Esophagus muscularis mucosa (tissue), 4 donors: ENCODE results near the gene AQR.

Source experiments
- EP300 ChIP-seq: sonication (generic); formaldehyde crosslinking; IDR thresholded peaks from one replicate; pipeline ENCODE4 v1.6.1; 2017; ENCODE audit warnings: antibody characterized with exemption
- POLR2A ChIP-seq: fragments of 450-650 bp; IDR thresholded peaks from one replicate; pipeline ENCODE4 v1.6.1; 2017; ENCODE audit warnings: antibody characterized with exemption, moderate library complexity, mild to moderate bottlenecking, low read depth
- POLR2AphosphoS5 ChIP-seq, 2 donors: sonication (generic); formaldehyde crosslinking; IDR thresholded peaks; one replicate each; pipeline ENCODE4 v1.6.1; 2017; ENCODE audit warnings: antibody characterized with exemption in 2 of 2
- TF ChIP-seq, protein P1 (sequence below), 3 experiments: fragments of 200-600 bp in 2 of 3; fragments of 450-650 bp in 1 of 3; sonication (generic) in 2 of 3; IDR thresholded peaks; one replicate each; pipeline ENCODE4 v1.5.1; 2017 to 2019; ENCODE audit warnings: antibody characterized with exemption in 3 of 3, mild to moderate bottlenecking in 2 of 3, moderate library complexity in 1 of 3

DNA sequence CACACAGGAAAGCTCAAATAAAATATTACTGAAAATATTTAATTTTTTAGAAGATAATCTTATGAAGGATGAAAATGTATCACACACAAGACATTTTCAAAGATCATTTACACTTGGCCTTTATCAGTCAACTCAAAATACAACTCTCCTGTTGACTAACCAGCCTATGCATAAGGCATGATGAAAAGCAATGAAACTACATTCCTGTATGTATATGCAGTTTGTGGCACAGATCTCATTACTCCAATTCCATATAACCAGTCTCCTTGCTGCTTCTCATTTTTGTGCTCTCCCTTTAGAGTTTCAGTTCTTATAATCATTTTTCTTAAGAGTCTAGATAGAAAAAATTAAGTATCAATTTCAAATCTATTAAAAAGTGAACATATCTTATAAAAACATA is 25.8 kb downstream of the AQR start:
- TF ChIP-seq, protein P1, sequence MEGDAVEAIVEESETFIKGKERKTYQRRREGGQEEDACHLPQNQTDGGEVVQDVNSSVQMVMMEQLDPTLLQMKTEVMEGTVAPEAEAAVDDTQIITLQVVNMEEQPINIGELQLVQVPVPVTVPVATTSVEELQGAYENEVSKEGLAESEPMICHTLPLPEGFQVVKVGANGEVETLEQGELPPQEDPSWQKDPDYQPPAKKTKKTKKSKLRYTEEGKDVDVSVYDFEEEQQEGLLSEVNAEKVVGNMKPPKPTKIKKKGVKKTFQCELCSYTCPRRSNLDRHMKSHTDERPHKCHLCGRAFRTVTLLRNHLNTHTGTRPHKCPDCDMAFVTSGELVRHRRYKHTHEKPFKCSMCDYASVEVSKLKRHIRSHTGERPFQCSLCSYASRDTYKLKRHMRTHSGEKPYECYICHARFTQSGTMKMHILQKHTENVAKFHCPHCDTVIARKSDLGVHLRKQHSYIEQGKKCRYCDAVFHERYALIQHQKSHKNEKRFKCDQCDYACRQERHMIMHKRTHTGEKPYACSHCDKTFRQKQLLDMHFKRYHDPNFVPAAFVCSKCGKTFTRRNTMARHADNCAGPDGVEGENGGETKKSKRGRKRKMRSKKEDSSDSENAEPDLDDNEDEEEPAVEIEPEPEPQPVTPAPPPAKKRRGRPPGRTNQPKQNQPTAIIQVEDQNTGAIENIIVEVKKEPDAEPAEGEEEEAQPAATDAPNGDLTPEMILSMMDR (IDR thresholded peaks at IDR 0.05): no peak
- TF ChIP-seq POLR2A (no peak), POLR2AphosphoS5 (IDR thresholded peaks at IDR 0.05) (no peak), EP300 (no peak)
